Measurements from ENCODE around the gene POLR2L.

DNA sequence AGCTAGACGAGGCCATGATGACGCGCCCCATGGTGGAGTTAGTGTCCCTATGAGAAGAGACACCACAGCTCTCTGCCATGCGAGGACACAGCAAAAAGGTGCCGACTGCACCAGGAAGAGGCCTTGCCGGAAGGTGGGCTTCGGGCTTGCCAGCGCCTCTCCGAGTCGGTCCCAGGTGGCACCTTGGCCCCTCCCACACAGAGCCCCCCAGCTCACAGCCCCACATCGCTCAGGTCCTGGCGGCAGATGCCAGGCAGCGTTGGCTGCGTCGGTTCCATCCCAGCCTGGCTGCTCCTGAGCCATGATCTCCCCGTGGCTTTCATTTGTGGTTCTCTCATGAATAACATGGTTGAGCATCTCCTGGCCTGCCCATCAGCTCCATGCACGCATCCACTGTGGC, 44.2 kb upstream of the POLR2L start:
- TF ChIP-seq, protein P1, sequence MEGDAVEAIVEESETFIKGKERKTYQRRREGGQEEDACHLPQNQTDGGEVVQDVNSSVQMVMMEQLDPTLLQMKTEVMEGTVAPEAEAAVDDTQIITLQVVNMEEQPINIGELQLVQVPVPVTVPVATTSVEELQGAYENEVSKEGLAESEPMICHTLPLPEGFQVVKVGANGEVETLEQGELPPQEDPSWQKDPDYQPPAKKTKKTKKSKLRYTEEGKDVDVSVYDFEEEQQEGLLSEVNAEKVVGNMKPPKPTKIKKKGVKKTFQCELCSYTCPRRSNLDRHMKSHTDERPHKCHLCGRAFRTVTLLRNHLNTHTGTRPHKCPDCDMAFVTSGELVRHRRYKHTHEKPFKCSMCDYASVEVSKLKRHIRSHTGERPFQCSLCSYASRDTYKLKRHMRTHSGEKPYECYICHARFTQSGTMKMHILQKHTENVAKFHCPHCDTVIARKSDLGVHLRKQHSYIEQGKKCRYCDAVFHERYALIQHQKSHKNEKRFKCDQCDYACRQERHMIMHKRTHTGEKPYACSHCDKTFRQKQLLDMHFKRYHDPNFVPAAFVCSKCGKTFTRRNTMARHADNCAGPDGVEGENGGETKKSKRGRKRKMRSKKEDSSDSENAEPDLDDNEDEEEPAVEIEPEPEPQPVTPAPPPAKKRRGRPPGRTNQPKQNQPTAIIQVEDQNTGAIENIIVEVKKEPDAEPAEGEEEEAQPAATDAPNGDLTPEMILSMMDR (conservative IDR thresholded peaks at IDR 0.05; ENCODE audit: low read depth, low read length) = no peak
- TF ChIP-seq EZH2 (IDR thresholded peaks at IDR 0.05; ENCODE audit: borderline replicate concordance, low read depth, low read length, poor library complexity, severe bottlenecking) = no peak

Data from A673 (cell line).